GM19468 (cell line): ENCODE data around the gene SLC27A4.

Experiments
- ATAC-seq: cut with Tn5 transposase; IDR thresholded peaks from one replicate; pipeline ENCODE4 v1.9.1; 2021; ENCODE audit warnings: mild to moderate bottlenecking, moderate library complexity, moderate number of reproducible peaks; ENCODE audit not compliant: unreplicated experiment; ENCODE audit errors: extremely low read depth

SLC27A4 gene

GRCh38 chr9:128361296-128361985, 21.1 kb downstream of the SLC27A4 start:
- no peak for ATAC-seq

GRCh38 chr9:128361986-128362646, 21.8 kb downstream of the SLC27A4 start:
- ATAC-seq: no peak

GRCh38 chr9:128362774-128363173, 22.4 kb downstream of the SLC27A4 start:
- ATAC-seq: no peak

GRCh38 chr9:128365525-128365924, 25.2 kb downstream of the SLC27A4 start:
- no peak for ATAC-seq

- ATAC-seq: no peak
Observed at GRCh38 chr9:128369024-128369706, 28.8 kb downstream of the SLC27A4 start.

GRCh38 chr9:128370367-128370751, 30.0 kb downstream of the SLC27A4 start:
- ATAC-seq: no peak

GRCh38 chr9:128370752-128371629, 30.7 kb downstream of the SLC27A4 start, which contains the start of gene URM1:
TSS of gene URM1 (plus strand) at chr9:128371374. CDS start at chr9:128371381, 7 bp downstream.
- peak; percentile 64 for ATAC-seq

- ATAC-seq: no peak
Observed at GRCh38 chr9:128371630-128372117, 31.3 kb downstream of the SLC27A4 start.

GRCh38 chr9:128372188-128372641, 31.9 kb downstream of the SLC27A4 start:
- no peak for ATAC-seq

GRCh38 chr9:128372784-128373183, 32.5 kb downstream of the SLC27A4 start:
- ATAC-seq: no peak

GRCh38 chr9:128374221-128374675, 33.9 kb downstream of the SLC27A4 start:
- no peak for ATAC-seq

- ATAC-seq: no peak
Observed at GRCh38 chr9:128375865-128376264, 35.5 kb downstream of the SLC27A4 start.

GRCh38 chr9:128382261-128382660, 41.9 kb downstream of the SLC27A4 start:
- ATAC-seq: no peak

- ATAC-seq: no peak
Observed at GRCh38 chr9:128383007-128383753, 42.9 kb downstream of the SLC27A4 start.

- no peak for ATAC-seq
Observed at GRCh38 chr9:128383791-128384190, 43.5 kb downstream of the SLC27A4 start.

- ATAC-seq: no peak
Observed at GRCh38 chr9:128384801-128385495, 44.6 kb downstream of the SLC27A4 start.

GRCh38 chr9:128385496-128386460, 45.5 kb downstream of the SLC27A4 start:
- ATAC-seq: no peak
